ENCODE measurements around the gene MR1. TPM values are rescaled to one million over a fixed set of nuclear protein-coding genes. Genes with fewer than 3 reads are reported as not detected.
A peak's percentile ranks its signal among the peaks of the same experiment; 100 is the strongest.

Gene MR1
- total and polyA plus RNA-seq, 2 of the 13 experiments (the other 11 are each of a cell fraction or from before 2014, with no cell fraction given) = 7.7 to 10.4 TPM

GRCh38 chr1:181043025-181043888 lies 9.5 kb downstream of the MR1 start (continued):
- TF ChIP-seq ZNF614 (CRISPR knock-in tag; IDR thresholded peaks at IDR 0.05; ENCODE audit: borderline replicate concordance) (0 out of 2 replicates have a peak, but pooled peaks have one; percentile 22), ZNF768 (CRISPR knock-in tag; IDR thresholded peaks at IDR 0.05) (no peak), SRSF4 (IDR thresholded peaks at IDR 0.05; ENCODE audit: low read depth, low read length, poor library complexity, severe bottlenecking) (no peak), ZNF646 (CRISPR knock-in tag; IDR thresholded peaks at IDR 0.05) (no peak), FOXJ3 (CRISPR knock-in tag; IDR thresholded peaks at IDR 0.05; ENCODE audit: borderline replicate concordance) (no peak; the same call in 1 of the 2 replicates), MLXIP (CRISPR knock-in tag; IDR thresholded peaks at IDR 0.05; ENCODE audit: borderline replicate concordance) (no peak), ZNF30 (CRISPR knock-in tag; IDR thresholded peaks at IDR 0.05) (no peak), DPF2 (CRISPR knock-in tag; IDR thresholded peaks at IDR 0.05; ENCODE audit: borderline replicate concordance, low read depth) (no peak), PHF21A (CRISPR knock-in tag; IDR thresholded peaks at IDR 0.05) (0 out of 2 replicates have a peak, but pooled peaks have one; percentile 59), TRIM24 (CRISPR knock-in tag; IDR thresholded peaks at IDR 0.05) (no peak), EHMT2 (IDR thresholded peaks at IDR 0.05; ENCODE audit: borderline replicate concordance, low read depth, low read length) (no peak), HNF1B (CRISPR knock-in tag; IDR thresholded peaks at IDR 0.05) (no peak), ZNF230 (CRISPR knock-in tag; IDR thresholded peaks at IDR 0.05) (no peak), THAP7 (CRISPR knock-in tag; IDR thresholded peaks at IDR 0.05) (no peak), SATB2 (CRISPR knock-in tag; IDR thresholded peaks at IDR 0.05) (no peak)
